Hematopoietic multipotent progenitor cell treated with erythropoietin and hydrocortisone succinate and interleukin-3 and kit ligand, for 15 days (in vitro differentiated cells): Measurements from ENCODE around the gene COX5A.
A peak's percentile ranks its signal among the peaks of the same experiment; 100 is the strongest.
"Not testable (repeated sequence)": the region's sequence is repeated elsewhere in the genome, so short reads cannot be mapped to it uniquely, and the experiment has no call there.

Source experiments
- DNase-seq: peaks from one replicate; pipeline ENCODE4 v3.0.0-alpha.2; 2015; ENCODE audit warnings: low spot score

Gene COX5A

DNA sequence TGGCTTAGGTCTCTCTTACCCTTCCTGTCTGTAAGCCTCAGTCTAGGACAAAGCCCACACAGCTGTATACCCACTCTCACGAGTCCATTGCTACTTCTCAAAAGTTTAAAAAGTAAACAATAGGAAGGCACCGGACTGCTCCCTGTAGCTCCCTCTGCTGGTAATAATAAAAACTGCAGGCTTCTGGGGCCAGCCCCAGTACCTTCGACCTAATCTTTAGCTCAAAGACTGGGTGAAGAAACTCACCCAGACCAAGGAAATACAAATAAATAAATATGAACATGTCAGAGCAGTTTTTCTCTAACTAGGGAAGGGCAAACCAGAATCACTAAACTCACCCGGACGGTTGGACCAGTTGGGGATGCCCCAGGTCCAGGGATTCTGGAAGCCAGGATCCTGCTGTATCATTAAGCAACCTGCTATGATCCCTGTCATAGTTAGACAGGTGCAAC, 36.2 kb downstream of the COX5A start:
- DNase-seq, result peak; percentile 80

DNA sequence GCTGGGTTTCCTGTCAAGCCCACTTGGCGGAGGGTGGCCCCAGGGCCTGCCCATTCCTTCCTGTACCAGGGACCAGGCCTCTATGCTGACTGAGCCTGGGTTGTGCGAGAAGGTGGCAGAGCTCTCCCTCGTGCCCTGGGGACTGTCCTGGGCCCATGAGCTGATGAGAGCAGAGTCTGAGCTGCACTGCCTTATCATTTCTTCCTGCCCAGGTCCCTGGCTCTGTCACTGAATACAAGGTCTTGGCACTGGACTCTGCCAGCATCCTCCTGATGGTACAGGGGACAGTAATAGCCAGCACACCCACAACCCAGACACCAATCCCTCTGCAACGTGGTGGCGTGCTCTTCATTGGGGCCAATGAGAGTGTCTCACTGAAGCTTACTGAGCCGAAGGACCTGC, 40.6 kb downstream of the COX5A start:
- DNase-seq, result no peak

DNA sequence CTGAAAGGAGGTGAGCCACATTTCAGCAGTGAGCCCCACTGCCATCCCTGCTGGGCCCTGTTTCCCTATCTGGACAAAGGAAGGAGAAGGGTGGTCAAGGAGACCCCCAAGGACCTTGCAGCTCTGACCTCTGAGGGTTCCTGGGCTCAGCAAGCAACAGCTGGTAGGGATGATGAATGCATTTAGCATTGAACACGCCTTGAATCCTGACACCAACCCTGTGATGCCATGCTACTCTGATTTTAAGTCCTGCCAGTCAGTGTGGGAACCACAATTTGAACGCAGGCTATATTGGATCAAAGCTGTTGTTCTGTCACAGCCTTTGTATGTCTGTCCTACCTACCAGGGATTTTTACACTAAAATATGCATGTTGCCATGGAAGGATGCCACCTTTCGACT, 41.6 kb downstream of the COX5A start:
- DNase-seq, result no peak

DNA sequence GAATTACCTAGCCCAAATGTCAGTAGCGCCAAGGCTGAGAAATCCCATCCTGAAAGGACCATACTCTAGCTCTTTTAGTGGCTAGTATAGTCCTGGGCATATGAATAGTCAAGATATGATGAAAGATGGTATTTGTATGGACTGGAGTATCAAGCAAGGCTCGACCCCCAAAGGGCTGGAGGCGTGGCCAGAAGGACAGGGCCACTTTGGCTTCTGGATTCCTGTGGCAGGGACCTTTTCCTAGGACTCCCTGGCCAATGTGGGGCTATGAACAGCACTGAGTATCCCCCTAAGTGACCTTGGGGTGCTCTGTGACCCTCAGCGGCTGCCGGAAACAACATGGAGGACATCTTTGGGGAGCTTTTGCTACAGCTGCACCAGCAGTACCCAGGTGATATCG, 42.0 kb downstream of the COX5A start:
- no peak for DNase-seq

DNA sequence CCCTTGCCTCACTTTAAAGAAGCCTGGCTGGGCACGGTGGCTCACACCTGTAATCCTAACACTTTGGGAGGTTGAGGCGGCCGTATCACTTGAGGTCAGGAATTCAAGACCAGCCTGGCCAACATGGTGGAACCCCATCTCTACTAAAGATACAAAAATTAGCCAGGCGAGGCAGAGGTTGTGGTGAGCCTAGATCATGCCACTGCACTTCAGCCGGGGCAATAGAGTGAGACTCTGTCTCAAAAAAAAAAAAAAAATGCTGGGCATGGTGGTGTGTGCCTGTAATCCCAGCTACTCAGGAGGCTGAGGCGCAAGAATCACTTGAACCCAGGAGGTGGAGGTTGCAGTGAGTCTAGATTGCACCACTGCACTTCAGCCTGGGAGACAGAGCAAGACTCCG, 43.5 kb downstream of the COX5A start:
- not testable (repeated sequence) for DNase-seq

DNA sequence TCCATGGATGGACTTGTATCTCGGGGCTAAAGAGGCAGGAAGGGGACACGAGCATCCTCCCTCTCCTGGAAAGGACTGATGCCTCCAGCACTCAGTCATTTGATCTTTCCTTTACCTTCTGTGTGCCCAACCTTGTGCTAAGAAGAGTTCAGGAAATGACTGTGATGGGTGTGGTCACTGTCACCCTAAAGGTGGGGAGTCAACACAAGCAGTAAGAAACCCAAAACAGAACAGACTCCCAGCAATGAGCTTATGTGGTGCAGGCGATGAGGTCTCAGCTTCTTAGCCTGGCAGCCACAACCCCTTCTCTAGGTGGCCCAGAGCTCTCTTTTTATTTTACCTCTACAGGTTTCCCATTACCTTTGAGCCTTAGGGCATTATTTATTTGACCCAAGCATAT, 44.2 kb downstream of the COX5A start:
- no peak for DNase-seq

DNA sequence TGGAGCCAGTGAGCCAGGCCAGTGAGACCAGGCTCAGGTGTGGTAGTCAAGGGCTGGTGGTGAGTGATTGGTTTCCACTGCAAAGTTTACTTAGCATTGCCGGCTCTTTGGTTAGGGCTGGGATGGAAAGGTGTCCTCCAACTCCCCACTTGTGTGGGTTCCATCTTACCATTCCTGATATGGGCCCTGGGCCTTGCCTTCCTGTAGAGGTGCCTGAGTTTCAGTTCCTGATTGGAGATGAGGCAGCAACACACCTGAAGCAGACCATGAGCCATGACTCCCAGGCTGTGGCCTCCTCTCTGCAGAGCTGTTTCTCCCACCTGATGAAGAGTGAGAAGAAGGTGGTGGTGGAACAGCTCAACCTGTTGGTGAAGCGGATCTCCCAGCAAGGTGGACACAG, 44.9 kb downstream of the COX5A start:
- DNase-seq, result no peak

DNA sequence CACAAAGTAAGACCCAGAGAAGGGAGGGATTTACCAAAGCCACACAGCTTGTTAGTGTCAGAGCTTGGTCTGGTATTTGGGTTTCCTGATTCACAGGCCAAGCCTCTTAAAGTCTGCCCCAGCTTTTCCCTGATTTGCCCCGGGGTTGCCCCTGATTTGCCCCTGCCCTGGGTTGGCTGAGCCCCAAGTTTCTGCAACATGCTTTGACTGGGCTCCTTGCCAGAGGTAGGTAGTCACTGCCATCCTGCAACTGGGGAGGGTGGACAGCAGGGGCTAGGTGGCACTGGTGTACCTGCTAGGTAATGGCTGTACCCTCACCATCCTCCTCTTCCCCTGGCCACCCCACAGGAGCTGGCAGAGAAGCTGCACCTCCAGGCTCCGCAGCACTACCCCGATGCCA, 45.6 kb downstream of the COX5A start:
- no peak for DNase-seq

DNA sequence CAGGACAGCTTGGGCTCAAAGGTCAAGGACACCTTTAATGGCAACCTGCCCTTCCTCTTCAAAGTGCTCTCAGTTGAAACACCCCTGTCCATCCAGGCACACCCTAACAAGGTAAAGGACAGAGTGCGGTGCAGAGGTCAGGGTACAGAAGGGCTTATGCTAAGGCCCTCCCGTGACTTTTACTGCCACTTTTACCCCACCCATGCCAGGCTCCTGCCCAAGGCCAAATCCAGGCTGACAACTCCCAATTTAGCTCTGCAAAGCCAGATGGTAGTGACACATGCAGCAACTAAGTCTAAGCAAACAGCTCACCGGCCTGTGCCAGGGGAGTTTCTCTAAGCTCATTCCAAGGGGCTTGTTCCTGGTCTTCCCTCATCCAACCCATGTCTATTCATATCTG, 46.4 kb downstream of the COX5A start:
- DNase-seq, result no peak

DNA sequence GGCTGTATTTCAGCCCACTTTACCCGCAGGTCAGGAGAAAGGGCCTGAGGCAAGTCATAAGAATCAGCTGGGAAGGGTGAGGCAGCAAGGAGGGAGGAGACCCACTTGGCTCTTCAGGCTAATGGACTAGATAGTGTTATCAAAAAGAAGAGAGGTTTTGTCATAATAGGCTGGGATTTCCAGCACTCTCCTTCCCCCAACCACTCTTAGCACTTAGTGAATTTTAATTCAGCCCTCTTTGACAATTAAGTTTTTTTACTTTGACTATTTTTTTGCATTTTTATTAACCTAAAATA, 47.3 kb downstream of the COX5A start:
- DNase-seq, result no peak

DNA sequence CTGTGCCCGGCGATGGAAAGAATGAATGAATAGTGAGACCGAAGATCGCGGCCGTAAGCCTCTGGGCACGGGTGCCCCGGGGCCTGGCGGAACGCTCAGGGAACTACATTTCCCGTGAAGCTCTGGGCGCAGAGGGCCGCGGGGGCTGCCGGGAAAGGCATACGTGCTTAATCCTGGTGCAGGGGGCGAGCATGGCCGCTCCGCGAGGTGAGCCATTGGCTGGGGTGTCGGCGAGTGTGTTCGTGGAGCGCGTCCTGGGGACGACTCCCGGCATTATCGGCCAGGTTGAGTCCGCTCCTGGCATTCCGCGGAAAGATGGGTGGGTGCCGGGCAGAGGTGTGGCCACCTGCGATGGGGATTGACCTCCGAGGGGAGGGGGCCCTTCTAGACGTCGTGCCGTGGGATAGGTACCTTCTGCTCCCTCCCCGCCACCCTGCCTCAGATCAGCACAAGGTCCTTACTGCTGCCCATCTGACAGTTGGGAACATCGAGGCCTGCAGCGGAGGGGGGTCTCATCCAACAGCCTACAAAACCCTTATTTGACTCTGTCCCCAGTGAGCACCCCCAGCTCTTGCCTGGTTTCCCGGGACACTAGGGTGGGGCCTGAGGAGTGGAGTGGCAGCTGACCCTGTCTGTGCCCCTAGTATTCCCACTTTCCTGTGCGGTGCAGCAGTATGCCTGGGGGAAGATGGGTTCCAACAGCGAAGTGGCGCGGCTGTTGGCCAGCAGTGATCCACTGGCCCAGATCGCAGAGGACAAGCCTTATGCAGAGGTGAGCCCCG, 47.8 kb downstream of the COX5A start, which contains the start of gene MPI:
MPI (plus strand) TSS at position 160 of the 782 bp plus-strand sequence; CDS start at position 192, 32 bp downstream.
- peak; percentile 77 for DNase-seq

DNA sequence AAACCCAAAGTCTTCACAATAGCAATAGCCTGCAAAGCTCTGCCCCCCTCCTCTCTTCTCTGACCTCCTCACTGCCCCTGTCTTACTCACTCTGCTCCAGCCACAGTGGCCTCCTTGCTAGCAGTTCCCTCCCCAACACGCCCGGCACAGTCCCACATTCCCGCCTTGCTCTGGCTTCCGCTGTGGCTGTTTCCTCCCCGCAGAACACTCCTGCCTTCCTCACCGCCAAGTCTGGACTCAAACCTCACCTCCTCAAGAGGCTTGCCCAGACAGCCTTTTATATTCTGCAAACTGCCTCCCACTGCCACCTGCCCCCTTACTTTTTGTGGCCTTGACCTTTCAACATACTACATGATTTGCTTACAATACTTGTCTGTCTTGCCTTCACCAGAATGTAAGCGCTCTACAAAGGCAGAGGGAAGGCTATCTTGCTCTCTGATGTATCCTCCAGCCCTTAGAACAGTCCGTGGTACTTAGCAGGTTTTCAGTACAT, 48.4 kb downstream of the COX5A start:
- no peak for DNase-seq

DNA sequence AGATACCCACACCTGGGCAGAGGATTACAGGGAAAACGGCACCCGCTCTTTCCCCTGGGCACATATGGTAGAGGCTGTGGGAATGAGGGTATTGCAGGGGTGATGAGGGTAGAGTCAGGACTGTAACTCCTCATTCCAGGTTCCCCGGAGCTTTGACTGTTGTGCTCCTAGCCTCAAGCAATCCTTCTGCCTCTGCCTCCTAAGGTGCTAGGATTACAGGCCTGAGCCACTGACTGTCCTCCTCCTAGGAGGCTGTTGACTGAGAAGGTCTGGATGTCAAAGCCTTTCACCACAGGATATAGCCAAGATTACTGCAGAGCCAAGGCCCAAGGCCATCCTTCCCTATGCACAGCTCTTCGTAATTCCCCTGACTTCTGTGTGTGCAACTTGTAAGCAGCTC, 49.2 kb downstream of the COX5A start:
- DNase-seq, result no peak

DNA sequence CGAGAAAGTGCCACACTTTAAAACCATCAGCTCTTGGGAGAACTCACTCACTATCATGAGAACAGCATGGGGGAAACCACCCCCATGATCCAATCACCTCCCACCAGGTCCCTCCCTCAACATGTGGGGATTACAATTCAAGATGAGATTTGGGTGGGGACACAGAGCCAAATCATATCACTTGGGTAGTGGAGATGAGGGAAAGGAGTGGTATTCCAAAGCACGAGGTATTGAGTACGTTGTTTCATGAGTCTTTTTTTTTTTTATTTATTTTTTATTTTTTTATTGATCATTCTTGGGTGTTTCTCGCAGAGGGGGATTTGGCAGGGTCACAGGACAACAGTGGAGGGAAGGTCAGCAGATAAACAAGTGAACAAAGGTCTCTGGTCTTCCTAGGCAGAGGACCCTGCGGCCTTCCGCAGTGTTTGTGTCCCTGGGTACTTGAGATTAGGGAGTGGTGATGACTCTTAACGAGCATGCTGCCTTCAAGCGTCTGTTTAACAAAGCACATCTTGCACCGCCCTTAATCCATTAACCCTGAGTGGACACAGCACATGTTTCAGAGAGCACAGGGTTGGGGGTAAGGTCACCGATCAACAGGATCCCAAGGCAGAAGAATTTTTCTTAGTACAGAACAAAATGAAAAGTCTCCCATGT, 50.2 kb downstream of the COX5A start:
- not testable (repeated sequence) for DNase-seq

DNA sequence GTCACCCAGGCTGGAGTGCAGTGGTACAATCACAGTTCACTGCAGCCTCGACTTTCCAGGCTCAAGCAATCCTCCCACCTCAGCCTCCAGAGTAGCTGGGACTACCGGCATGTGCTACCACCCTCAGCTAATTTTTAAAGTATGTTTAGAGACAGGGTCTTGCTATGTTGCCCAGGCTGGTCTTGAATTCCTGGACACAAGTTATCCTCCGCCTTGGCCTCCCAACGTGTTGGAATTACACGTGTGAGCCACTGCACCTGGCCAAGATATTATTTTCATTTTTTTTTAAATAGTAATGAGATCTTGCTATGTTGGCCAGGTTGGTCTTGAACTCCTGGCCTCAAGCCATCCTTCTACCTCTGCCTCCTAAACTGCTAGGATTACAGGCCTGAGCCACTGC, 52.4 kb downstream of the COX5A start:
- DNase-seq, result no peak

DNA sequence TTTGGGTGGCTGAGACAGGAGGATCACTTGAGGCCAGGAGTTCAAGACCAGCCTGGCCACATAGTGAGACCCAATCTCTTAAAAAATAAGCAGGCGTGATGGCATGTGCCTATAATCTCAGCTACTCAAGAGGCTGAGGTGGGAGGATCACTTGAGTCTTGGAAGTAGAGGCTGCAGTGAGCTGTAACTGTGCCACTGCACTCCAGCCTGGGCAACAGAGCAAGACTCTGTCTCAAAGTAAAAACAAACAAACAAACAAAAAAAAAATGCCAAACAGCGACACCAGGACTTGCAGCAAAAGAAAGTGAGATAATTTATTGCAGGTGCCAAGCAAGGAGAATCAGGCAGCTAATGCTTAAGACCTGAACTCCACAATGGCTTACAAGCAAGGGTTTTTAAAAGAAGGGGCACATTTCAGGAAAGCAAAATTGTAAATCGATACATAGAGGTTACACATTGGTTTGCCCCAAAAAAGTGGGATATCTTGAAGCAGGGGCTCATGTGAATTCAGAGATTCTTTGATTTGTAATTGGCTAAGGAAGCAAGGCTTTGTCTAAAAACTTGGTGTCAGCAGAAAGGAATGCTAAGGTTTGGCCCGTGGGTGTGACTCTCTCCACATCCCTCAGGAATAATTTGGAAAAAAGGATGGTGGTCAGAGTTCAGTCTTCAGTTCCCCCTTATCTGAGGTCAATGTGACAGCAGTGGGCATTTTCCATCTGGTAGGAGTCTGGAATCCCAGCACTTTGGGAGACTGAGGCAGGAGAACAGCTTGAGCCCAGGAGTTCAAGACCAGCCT, 53.2 kb downstream of the COX5A start:
- no peak for DNase-seq

DNA sequence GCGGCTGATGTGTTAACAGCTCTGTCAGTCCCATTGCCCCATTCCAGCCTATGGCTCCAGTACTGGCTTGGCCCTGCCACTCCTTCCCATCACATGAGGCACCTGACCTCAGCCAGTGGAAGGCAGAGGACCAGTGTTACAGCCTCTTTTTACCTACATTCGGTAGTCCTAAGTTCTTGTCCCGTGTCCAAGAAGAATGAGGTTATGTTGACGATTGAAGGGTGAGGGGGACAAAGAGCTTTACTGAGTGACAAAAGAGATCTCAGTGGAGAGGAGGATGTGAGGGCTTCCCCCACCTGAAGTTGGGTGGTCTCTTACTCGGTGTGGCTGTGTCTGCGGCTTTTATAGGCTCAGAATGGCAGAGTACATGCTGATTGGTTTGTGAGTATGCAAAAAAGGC, 55.3 kb downstream of the COX5A start:
- DNase-seq, result no peak

DNA sequence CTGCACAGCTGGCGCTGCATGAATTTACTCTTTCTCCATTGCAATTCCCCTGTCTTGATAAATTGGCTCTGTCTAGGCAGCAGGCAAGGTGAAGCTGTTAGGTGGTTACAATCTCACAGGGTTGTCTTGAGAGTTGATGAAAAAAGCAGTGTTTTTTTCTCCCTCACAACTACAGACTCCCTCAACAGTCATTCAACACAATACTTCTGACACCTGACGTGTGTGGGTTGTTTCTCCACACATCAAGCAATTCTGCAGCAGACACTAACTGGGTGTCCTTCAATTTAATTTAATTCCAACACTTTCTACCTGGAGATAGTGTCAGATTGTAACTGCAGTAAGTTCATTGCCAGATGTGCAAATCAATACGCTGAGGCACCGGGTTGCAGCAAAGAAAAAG, 59.6 kb downstream of the COX5A start:
- no peak for DNase-seq

DNA sequence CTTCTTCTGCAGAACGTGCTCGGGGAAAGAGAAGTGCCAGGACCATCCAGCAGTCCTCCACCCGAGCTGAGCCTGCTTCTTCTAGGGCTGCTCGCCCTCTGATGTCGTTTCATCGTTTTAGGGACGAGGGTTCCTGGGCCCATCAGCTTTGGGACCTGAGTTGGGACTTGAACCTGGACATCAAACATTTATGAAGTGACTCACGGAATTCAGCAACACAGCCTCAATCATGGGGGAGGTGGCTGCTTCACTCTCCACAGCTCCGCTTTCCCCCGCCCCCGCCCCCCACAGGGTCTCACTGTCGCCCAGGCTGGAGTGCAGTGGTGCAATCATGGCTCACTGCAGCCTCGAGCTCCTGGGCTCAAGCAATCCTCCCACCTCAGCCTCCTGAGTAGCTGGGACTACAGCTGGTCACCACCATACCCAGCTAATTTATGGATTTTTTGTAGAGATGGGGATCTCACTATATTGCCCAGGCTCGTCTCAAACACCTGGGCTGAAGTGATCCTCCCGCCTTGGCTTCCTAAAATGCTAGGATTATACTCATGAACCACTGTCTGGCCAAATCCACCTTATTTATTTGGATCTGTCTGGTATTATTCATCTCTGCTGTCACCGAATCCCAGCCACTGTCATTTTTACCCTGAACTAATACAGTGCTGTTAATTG, 64.0 kb downstream of the COX5A start:
- no peak for DNase-seq

DNA sequence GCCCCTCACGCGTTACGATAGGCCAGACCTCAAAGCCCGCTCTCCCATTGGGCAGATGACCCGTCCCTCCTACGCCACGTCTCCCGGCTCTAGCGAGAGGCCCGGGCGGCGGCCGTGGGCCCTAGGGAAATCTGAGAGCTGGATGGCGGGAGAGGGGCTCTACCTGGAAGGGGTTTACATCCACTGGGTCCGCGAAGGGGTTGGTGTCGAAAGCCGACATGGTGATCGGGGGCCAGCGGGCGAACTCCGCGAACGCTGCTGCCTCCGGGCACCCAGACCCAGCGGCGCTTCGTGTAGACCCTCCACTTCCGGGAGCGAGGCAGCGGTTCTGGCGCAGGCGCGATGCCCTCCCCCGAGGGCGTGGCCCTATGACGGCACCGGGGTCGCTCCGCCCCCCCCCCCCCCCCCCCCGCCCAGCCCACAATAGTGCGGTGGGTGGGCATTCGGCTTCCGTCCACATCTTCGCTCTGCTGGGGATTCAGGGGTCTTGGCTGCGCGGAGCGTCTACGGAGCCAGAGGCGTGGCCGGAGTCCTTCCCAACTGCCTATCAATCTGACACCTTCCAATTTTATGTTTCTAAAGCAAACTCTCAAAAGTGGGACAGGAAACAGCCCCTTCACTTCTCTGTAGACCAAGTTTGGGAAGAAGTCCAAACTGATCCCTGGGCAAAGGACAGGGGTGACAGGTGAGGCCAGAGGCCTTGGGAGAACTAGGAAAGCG, 64.7 kb downstream of the COX5A start, which contains the start of gene SCAMP2:
SCAMP2 (minus strand) TSS at position 330 of the 720 bp plus-strand sequence; CDS start at position 220, 110 bp downstream.
- peak; percentile 93 for DNase-seq

DNA sequence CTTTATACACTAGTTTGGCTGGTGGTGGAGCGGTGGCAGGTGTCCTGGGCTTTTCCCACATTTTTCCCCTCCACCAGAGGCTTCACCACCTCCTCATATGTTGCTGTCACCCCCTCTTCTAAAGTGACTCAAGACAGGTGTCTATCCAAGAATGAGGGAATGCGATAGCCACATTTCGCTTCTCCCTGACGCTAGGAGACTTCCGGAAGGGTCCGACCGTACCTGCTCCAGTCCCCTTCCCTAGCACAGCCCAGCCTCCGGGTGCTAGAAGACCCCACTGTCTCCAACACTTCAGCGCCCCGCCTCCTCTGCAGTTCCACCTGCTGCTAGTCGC, 65.2 kb downstream of the COX5A start:
- no peak for DNase-seq
